PC-9 (cell line): ENCODE measurements around the gene TMPRSS2. TPM values are rescaled to one million over a fixed set of nuclear protein-coding genes. Genes with fewer than 3 reads are reported as not detected.

Experiments
- BruUV-seq: library from RNA; stranded (reverse); fragments of 400-500 nt; replicated peaks from 2 replicates; lab custom pipeline; 2021; lab: Mats Ljungman, UMichigan
- CTCF ChIA-PET: fragments of 300-600 bp; sonication (Branson Sonifier 250); formaldehyde crosslinking; loops from one replicate; lab custom pipeline; 2022; ENCODE audit warnings: antibody characterized with exemption; lab: Charles Lee
- POLR2A ChIA-PET: fragments of 300-600 bp; sonication (Branson Sonifier 250); formaldehyde crosslinking; loops from one replicate; lab custom pipeline; 2022; ENCODE audit warnings: antibody characterized with exemption; ENCODE audit not compliant: unreplicated experiment; lab: Charles Lee
- DNase-seq, 2 experiments: peaks; one replicate each; pipeline versions ENCODE4 v3.0.0 to v3.0.0-alpha.2; 2015 to 2022; ENCODE audit warnings: mixed read lengths in 1 of 2
- H2AFZ ChIP-seq: fragments of 200-600 bp; sonication (generic); 2 replicates; pipeline ENCODE4 v1.8.1; 2017; ENCODE audit warnings: antibody characterized with exemption
- H3F3A ChIP-seq: fragments of 200-600 bp; sonication (generic); 2 replicates; pipeline ENCODE4 v1.8.1; 2017; ENCODE audit warnings: antibody characterized with exemption, mild to moderate bottlenecking, low read depth; ENCODE audit not compliant: insufficient read depth
- H3K27ac ChIP-seq: fragments of 200-600 bp; sonication (generic); 2 replicates; pipeline ENCODE4 v1.6.1; 2016; ENCODE audit warnings: mixed run types
- H3K27me3 ChIP-seq: fragments of 200-600 bp; sonication (generic); 2 replicates; pipeline ENCODE4 v1.6.1; 2016; ENCODE audit warnings: low read depth, mixed run types; ENCODE audit not compliant: insufficient read depth
- H3K36me3 ChIP-seq: fragments of 200-600 bp; sonication (generic); 2 replicates; pipeline ENCODE4 v1.6.1; 2016; ENCODE audit warnings: low read depth, mixed run types
- H3K4me1 ChIP-seq: fragments of 200-600 bp; sonication (generic); replicated peaks from 2 replicates; pipeline ENCODE4 v1.6.1; 2016; ENCODE audit warnings: mixed run types; ENCODE audit not compliant: insufficient read depth
- H3K4me2 ChIP-seq: fragments of 200-600 bp; sonication (generic); 2 replicates; pipeline ENCODE4 v1.6.1; 2017; ENCODE audit warnings: mixed run types
- H3K4me3 ChIP-seq: fragments of 200-600 bp; sonication (generic); 2 replicates; pipeline ENCODE4 v1.6.1; 2016; ENCODE audit warnings: mixed run types
- H3K79me2 ChIP-seq: fragments of 200-600 bp; sonication (generic); 2 replicates; pipeline ENCODE4 v1.6.1; 2017; ENCODE audit warnings: low read depth, mixed run types
- H3K9me2 ChIP-seq: fragments of 200-600 bp; sonication (generic); 2 replicates; pipeline ENCODE4 v1.8.1; 2017; ENCODE audit warnings: mild to moderate bottlenecking; ENCODE audit not compliant: insufficient read depth
- H3K9me3 ChIP-seq: fragments of 200-600 bp; sonication (generic); 2 replicates; pipeline ENCODE4 v1.8.1; 2016; ENCODE audit warnings: low read depth; ENCODE audit not compliant: insufficient read depth
- H4K20me1 ChIP-seq: fragments of 200-600 bp; sonication (generic); 2 replicates; pipeline ENCODE4 v1.8.1; 2017; ENCODE audit not compliant: insufficient read depth
- CTCF ChIP-seq: fragments of 200-600 bp; sonication (generic); conservative IDR thresholded peaks from 2 replicates; pipeline ENCODE4 v1.6.1; 2017; ENCODE audit warnings: mixed run types, antibody characterized with exemption, mild to moderate bottlenecking, moderate library complexity
- EZH2 ChIP-seq: fragments of 200-600 bp; sonication (generic); IDR thresholded peaks from 2 replicates; pipeline ENCODE4 v1.8.0; 2017; ENCODE audit warnings: antibody characterized with exemption, low read depth
- intact Hi-C: fragments of 100-400 bp; cut with micrococcal nuclease; formaldehyde crosslinking; loops from one replicate; pipeline ENCODE4 v1.10.0; 2022; ENCODE audit not compliant: unreplicated experiment
- total RNA-seq: library from RNA; stranded (reverse); gene quantifications from 2 replicates; pipeline ENCODE4 v1.2.3, GENCODE V29; 2021

The TMPRSS2 gene
- total RNA-seq, 1 experiment from 2014 or later, result 0.61 TPM

GRCh38 chr21:41483973-41484372, 24.0 kb downstream of the TMPRSS2 start:
- Histone ChIP-seq H3K4me1 (peaks cover 4% of the 10 kb centered on the region; the same call in 1 of the 2 replicates), H3K4me2 (no peak overlapping the region), H3K4me3 (no peak overlapping the region), H3K36me3 (no peaks in the 10 kb centered on the region), H2AFZ (no peak overlapping the region), H3K9me2 (no peaks in the 10 kb centered on the region), H3K27ac (no peak overlapping the region), H3K79me2 (no peaks in the 10 kb centered on the region), H3K27me3 (no peaks in the 10 kb centered on the region), H3F3A (peaks cover 4% of the 10 kb centered on the region; the same call in 1 of the 2 replicates), H4K20me1 (no peaks in the 10 kb centered on the region), H3K9me3 (no peaks in the 10 kb centered on the region)
- ChIA-PET CTCF (no interaction called here), POLR2A (no interaction called here)
- TF ChIP-seq CTCF, result no peak
- no peak for TF ChIP-seq EZH2
- intact Hi-C loops, result no loop called here
- DNase-seq, result no peak
- BruUV-seq, result no TSS peak

- intact Hi-C loops, result no loop called here
- Histone ChIP-seq H2AFZ (no peak overlapping the region), H3K79me2 (no peaks in the 10 kb centered on the region), H3K27me3 (no peaks in the 10 kb centered on the region), H3K36me3 (no peaks in the 10 kb centered on the region), H3K4me1 (peaks cover 9% of the 10 kb centered on the region), H3K9me2 (no peaks in the 10 kb centered on the region), H4K20me1 (no peaks in the 10 kb centered on the region), H3K4me3 (no peak overlapping the region), H3K9me3 (no peaks in the 10 kb centered on the region), H3K4me2 (no peak overlapping the region), H3K27ac (no peak overlapping the region), H3F3A (peaks cover 10% of the 10 kb centered on the region; the same call in 1 of the 2 replicates)
- no peak for DNase-seq
- CTCF ChIA-PET, result no interaction called here
- POLR2A ChIA-PET, result no interaction called here
- no TSS peak for BruUV-seq
- TF ChIP-seq CTCF (no peak), EZH2 (no peak)
Observed at GRCh38 chr21:41483415-41483814, 24.5 kb downstream of the TMPRSS2 start.

- H4K20me1 ChIP-seq, result no peaks in the 10 kb centered on the region
- no peaks in the 10 kb centered on the region for H3K79me2 ChIP-seq
- no peaks in the 10 kb centered on the region for H3K27me3 ChIP-seq
- TF ChIP-seq EZH2, result no peak
- TF ChIP-seq CTCF, result no peak
- H3K27ac ChIP-seq, result no peak overlapping the region
- peaks cover 11% of the 10 kb centered on the region for H3K4me1 ChIP-seq
- H2AFZ ChIP-seq, result no peak overlapping the region
- BruUV-seq, result no TSS peak
- intact Hi-C loops, result no loop called here
- no peaks in the 10 kb centered on the region for H3K36me3 ChIP-seq
- POLR2A ChIA-PET, result interaction anchor here (0.5 kb wide), 1 partner anchor 81 kb away, joined by 5 read pairs; no protein-coding TSS in a partner anchor
- peaks cover 11% of the 10 kb centered on the region; the same call in 1 of the 2 replicates for H3F3A ChIP-seq
- DNase-seq, result no peak
- CTCF ChIA-PET, result no interaction called here
- no peaks in the 10 kb centered on the region for H3K9me2 ChIP-seq
- H3K4me3 ChIP-seq, result no peak overlapping the region
- no peak overlapping the region for H3K4me2 ChIP-seq
- H3K9me3 ChIP-seq, result no peaks in the 10 kb centered on the region
Observed at GRCh38 chr21:41482980-41483379, 25.0 kb downstream of the TMPRSS2 start.
